ENCODE results near the gene ERGIC1. TPM values are rescaled to one million over a fixed set of nuclear protein-coding genes. Genes with fewer than 3 reads are reported as not detected.

The ERGIC1 gene
- total RNA-seq, 1 donor from 2014 or later: 105 TPM

DNA sequence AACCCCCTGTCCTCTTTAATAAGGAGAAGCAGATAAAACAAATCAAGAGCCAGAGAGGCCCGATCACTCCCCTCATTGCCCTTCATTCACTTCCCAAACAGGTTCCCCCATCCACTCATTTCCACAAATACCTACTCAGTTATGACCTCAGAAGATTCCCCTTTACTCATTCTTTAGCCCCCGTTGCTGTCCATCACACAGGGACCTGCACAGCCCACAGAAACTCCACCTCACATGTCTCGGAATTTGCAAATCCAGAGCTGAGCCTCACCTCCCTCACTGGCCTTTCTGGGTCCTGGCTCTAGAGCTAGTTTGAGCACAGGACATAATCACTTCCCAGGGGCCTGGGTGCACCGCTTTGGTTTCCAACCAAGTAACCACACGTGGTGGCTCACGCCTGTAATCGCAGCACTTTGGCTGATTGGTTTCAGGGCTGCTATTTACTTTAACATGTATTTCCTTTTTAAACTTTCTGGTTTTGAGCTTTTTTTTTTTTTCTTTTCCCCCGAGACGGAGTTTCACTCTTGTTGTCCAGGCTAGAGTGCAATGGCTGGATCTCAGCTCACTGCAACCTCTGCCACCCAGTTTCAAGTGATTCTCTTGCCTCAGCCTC is 167.3 kb downstream of the ERGIC1 start:
- no peak for DNase-seq (ENCODE audit: extremely low spot score, unreplicated experiment)
- no peak overlapping the region for H3K4me3 Mint-ChIP-seq
- H3K9me3 Mint-ChIP-seq: no peaks in the 10 kb centered on the region
- peaks cover 24% of the 10 kb centered on the region for H3K4me1 Mint-ChIP-seq (ENCODE audit: unreplicated experiment)
- H3K27me3 Mint-ChIP-seq: no peaks in the 10 kb centered on the region
- H3K27ac Mint-ChIP-seq: no peak overlapping the region
- peaks cover 3% of the 10 kb centered on the region for H3K36me3 Mint-ChIP-seq
- TF ChIP-seq, protein P1, sequence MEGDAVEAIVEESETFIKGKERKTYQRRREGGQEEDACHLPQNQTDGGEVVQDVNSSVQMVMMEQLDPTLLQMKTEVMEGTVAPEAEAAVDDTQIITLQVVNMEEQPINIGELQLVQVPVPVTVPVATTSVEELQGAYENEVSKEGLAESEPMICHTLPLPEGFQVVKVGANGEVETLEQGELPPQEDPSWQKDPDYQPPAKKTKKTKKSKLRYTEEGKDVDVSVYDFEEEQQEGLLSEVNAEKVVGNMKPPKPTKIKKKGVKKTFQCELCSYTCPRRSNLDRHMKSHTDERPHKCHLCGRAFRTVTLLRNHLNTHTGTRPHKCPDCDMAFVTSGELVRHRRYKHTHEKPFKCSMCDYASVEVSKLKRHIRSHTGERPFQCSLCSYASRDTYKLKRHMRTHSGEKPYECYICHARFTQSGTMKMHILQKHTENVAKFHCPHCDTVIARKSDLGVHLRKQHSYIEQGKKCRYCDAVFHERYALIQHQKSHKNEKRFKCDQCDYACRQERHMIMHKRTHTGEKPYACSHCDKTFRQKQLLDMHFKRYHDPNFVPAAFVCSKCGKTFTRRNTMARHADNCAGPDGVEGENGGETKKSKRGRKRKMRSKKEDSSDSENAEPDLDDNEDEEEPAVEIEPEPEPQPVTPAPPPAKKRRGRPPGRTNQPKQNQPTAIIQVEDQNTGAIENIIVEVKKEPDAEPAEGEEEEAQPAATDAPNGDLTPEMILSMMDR (conservative IDR thresholded peaks at IDR 0.05): no peak

Other genes starting within 250 kb of the ERGIC1 start
- gene NEURL1B, start 193.0 kb upstream of the ERGIC1 start, total RNA-seq (ENCODE audit: low replicate concordance): 6.2 and 7.6 TPM in 2 replicates
- gene DUSP1, start 63.1 kb upstream of the ERGIC1 start, total RNA-seq (ENCODE audit: low replicate concordance): 50.9 and 163 TPM in 2 replicates
- gene RPL26L1, start 125.2 kb downstream of the ERGIC1 start, total RNA-seq (ENCODE audit: low replicate concordance): 40.4 and 54.2 TPM in 2 replicates
- 141 and 227 TPM in 2 replicates for gene ATP6V0E1, start 149.5 kb downstream of the ERGIC1 start, total RNA-seq (ENCODE audit: low replicate concordance)
- gene CREBRF, start 222.1 kb downstream of the ERGIC1 start, total RNA-seq (ENCODE audit: low replicate concordance): 11.9 and 15.2 TPM in 2 replicates